Epithelial cell of esophagus (primary cell): ENCODE measurements around the gene LRRC3C.

Source experiments
- DNase-seq: peaks from one replicate; pipeline ENCODE4 v3.0.0; 2010; ENCODE audit warnings: low read depth
- H3K4me3 ChIP-seq: 2 replicates; pipeline ENCODE4 v1.5.1; 2011; ENCODE audit warnings: mild to moderate bottlenecking, low read length, control low read depth
- CTCF ChIP-seq: IDR thresholded peaks from 2 replicates; pipeline ENCODE4 v1.5.1; 2011; ENCODE audit warnings: low read depth, mild to moderate bottlenecking, low read length, control low read depth, inconsistent platforms; ENCODE audit not compliant: insufficient read depth; ENCODE audit errors: missing control alignments

LRRC3C gene

GRCh38 chr17:39950871-39951348 is 23.4 kb downstream of the LRRC3C start:
- DNase-seq: no peak
- H3K4me3 ChIP-seq: no peak overlapping the region
- no peak for TF ChIP-seq CTCF

GRCh38 chr17:39951924-39952679 is 24.6 kb downstream of the LRRC3C start:
- TF ChIP-seq CTCF: no peak
- peak overlapping the region; percentile 43 for H3K4me3 ChIP-seq
- no peak for DNase-seq

- peak overlapping the region; percentile 43 for H3K4me3 ChIP-seq
- peak; percentile 96 for DNase-seq
- TF ChIP-seq CTCF: no peak
Observed at GRCh38 chr17:39952680-39953470, 25.3 kb downstream of the LRRC3C start.

DNA sequence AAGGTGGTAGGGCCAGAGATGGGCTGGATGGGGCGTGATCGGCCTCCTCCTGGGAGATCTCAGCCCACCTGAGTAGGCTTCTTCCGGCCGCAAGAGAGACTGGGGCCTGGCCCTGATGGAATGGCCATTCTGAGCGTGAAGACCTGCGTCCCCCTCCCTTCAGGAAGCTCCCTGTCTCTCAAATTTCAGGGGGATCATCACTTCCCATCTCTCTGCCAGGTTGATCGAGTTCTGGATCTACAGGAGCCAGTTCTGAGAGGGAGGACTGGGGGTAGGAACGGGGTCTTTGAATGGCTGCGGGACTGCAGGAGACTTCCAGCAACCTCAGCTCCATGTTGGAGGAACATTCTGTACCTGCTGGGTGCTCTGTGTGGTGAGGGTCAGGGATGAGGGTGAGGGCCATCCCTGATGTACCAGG is 25.9 kb downstream of the LRRC3C start:
- TF ChIP-seq CTCF: no peak
- peak overlapping the region; percentile 41 for H3K4me3 ChIP-seq
- DNase-seq: no peak

DNA sequence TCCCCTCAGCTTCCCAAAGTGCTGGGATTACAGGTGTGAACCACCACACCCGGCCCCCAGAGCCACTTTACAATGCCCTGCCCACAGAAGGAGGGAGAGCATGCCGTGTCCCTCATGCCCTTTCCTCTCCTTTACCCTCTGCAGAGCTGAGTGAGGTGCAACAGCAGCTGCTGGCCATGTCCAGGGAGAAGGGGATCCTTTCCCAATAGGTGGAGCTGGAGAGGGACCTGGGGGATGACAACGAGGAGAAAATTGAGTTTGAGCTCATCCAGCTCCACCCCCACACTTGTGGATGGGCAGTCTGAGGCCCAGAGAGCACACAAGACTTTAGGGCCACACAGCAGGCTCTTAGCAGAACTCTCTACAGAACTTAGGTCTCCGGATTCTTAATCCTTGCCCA is 27.3 kb downstream of the LRRC3C start:
- DNase-seq: no peak
- no peak overlapping the region for H3K4me3 ChIP-seq
- no peak for TF ChIP-seq CTCF

- DNase-seq: no peak
- TF ChIP-seq CTCF: no peak
- H3K4me3 ChIP-seq: no peak overlapping the region
Observed at GRCh38 chr17:39955726-39956225, 28.2 kb downstream of the LRRC3C start.
